AG09319 (cell line): Measurements from ENCODE around the gene GPATCH1.

Experiments used
- DNase-seq: peaks from one replicate; pipeline ENCODE4 v3.0.0-alpha.2; 2010; ENCODE audit warnings: low read depth; ENCODE audit errors: extremely low read depth
- CTCF ChIP-seq: IDR thresholded peaks from 2 replicates; pipeline ENCODE4 v1.5.1; 2011; ENCODE audit warnings: low read depth, mild to moderate bottlenecking, inconsistent platforms, low read length, moderate library complexity

GPATCH1 gene

GRCh38 chr19:33090179-33090578, 9.2 kb downstream of the GPATCH1 start:
- DNase-seq, result no peak
- no peak for TF ChIP-seq CTCF

- DNase-seq, result no peak
These were observed 12.6 kb downstream of the GPATCH1 start for GRCh38 chr19:33093420-33094210.

GRCh38 chr19:33094436-33095067, 13.6 kb downstream of the GPATCH1 start:
- no peak for TF ChIP-seq CTCF
- no peak for DNase-seq

More at GRCh38 chr19:33093420-33094210, 12.6 kb downstream of the GPATCH1 start:
- no peak for TF ChIP-seq CTCF

GRCh38 chr19:33096005-33096404, 15.0 kb downstream of the GPATCH1 start:
- TF ChIP-seq CTCF, result no peak
- DNase-seq, result no peak

GRCh38 chr19:33098055-33098534, 17.1 kb downstream of the GPATCH1 start:
- no peak for TF ChIP-seq CTCF
- DNase-seq, result no peak

GRCh38 chr19:33100894-33101644, 20.1 kb downstream of the GPATCH1 start:
- no peak for TF ChIP-seq CTCF
- no peak for DNase-seq

GRCh38 chr19:33102893-33103292, 21.9 kb downstream of the GPATCH1 start:
- TF ChIP-seq CTCF, result no peak

More at GRCh38 chr19:33102893-33103292, 21.9 kb downstream of the GPATCH1 start:
- DNase-seq, result no peak
